ENCODE data around the gene BCORL1. TPM values are rescaled to one million over a fixed set of nuclear protein-coding genes. Genes with fewer than 3 reads are reported as not detected.

Gene BCORL1
- total RNA-seq, 6 experiments from 2014 or later, result 2.7 to 9.0 (median 4.8) TPM

- Histone ChIP-seq H3K4me1 (no peaks in the 10 kb centered on the region), H3K4me3 (peak overlapping the region in 1 of 3 donors; percentile 45), H3K27ac (no peak overlapping the region), H3K9me3 (no peaks in the 10 kb centered on the region), H3K27me3 (no peaks in the 10 kb centered on the region), H3K36me3 (no peaks in the 10 kb centered on the region)
- intact Hi-C loops (cut with DNase I), result no loop called here
- ATAC-seq (no peak), DNase-seq (peak in 2 of 3 donors; percentile 42 to 49)
- TF ChIP-seq POLR2A (IDR thresholded peaks at IDR 0.05) (no peak), CTCF (IDR thresholded peaks at IDR 0.05) (no peak)
- 42% methylated on average over 5 of the region's 32 CpGs for WGBS (ENCODE audit: insufficient coverage, low coverage, low lambda C conversion rate, missing lambda C conversion rate)
These were observed 2.4 kb upstream of the BCORL1 start for GRCh38 chrX:129980001-129980401.

GRCh38 chrX:129980540-129981199, 1.8 kb upstream of the BCORL1 start:
- ATAC-seq (peak; percentile 36 to 70 (median 56)), DNase-seq (peak; percentile 75 to 84 (median 77))
- 32% methylated on average over 5 of the region's 79 CpGs for WGBS (ENCODE audit: insufficient coverage, low coverage, low lambda C conversion rate, missing lambda C conversion rate)
- Histone ChIP-seq H3K4me1 (no peaks in the 10 kb centered on the region), H3K9me3 (no peaks in the 10 kb centered on the region), H3K27me3 (no peaks in the 10 kb centered on the region), H3K27ac (no peak overlapping the region), H3K36me3 (no peaks in the 10 kb centered on the region), H3K4me3 (peak overlapping the region in 1 of 3 donors; percentile 45)
- no peak for TF ChIP-seq CTCF (IDR thresholded peaks at IDR 0.05)
- peak; percentile 54 for TF ChIP-seq POLR2A (IDR thresholded peaks at IDR 0.05)
- intact Hi-C loops (cut with DNase I), result no loop called here

- Histone ChIP-seq H3K36me3 (no peaks in the 10 kb centered on the region), H3K27me3 (no peaks in the 10 kb centered on the region), H3K4me1 (no peaks in the 10 kb centered on the region), H3K27ac (no peak overlapping the region), H3K9me3 (no peaks in the 10 kb centered on the region), H3K4me3 (peak overlapping the region in 1 of 3 donors; percentile 45)
- intact Hi-C loops (cut with DNase I), result no loop called here
- DNase-seq (no peak), ATAC-seq (no peak)
- TF ChIP-seq POLR2A (IDR thresholded peaks at IDR 0.05) (no peak), CTCF (IDR thresholded peaks at IDR 0.05) (no peak)
- 23% methylated on average over 13 of the region's 17 CpGs for WGBS (ENCODE audit: insufficient coverage, low coverage, low lambda C conversion rate, missing lambda C conversion rate)
These were observed 1.3 kb upstream of the BCORL1 start for GRCh38 chrX:129981200-129981553.

GRCh38 chrX:129981752-129982299, 609 bp upstream of the BCORL1 start:
- H3K36me3 ChIP-seq, result no peaks in the 10 kb centered on the region
- H3K4me1 ChIP-seq, result no peaks in the 10 kb centered on the region
- ATAC-seq (no peak), DNase-seq (peak in 2 of 3 donors; percentile 19 to 39)
- 14% methylated on average over 7 of the region's 29 CpGs for WGBS (ENCODE audit: insufficient coverage, low coverage, low lambda C conversion rate, missing lambda C conversion rate)
- no peak for TF ChIP-seq POLR2A (IDR thresholded peaks at IDR 0.05)
- no peak for TF ChIP-seq CTCF (IDR thresholded peaks at IDR 0.05)
- peak overlapping the region in 1 of 3 donors; percentile 45 for H3K4me3 ChIP-seq
- H3K9me3 ChIP-seq, result no peaks in the 10 kb centered on the region
- H3K27ac ChIP-seq, result no peak overlapping the region
- H3K27me3 ChIP-seq, result no peaks in the 10 kb centered on the region
- intact Hi-C loops (cut with DNase I), result no loop called here
